8988T (cell line): ENCODE results near the gene PIGH.
"Not testable (repeated sequence)": the region's sequence is repeated elsewhere in the genome, so short reads cannot be mapped to it uniquely, and the experiment has no call there.

Experiments
- DNase-seq: peaks from one replicate; pipeline ENCODE4 v3.0.0; 2011

The PIGH gene

GRCh38 chr14:67599698-67600561 is at the start of gene PIGH:
Gene PIGH (minus strand): TSS chr14:67600268. CDS start chr14:67600203, 65 bp downstream.
- peak; percentile 86 for DNase-seq

- no peak for DNase-seq
These were observed 46.1 kb upstream of the PIGH start for GRCh38 chr14:67646131-67646530.

GRCh38 chr14:67645414-67645813 is 45.3 kb upstream of the PIGH start:
- DNase-seq: no peak

GRCh38 chr14:67644428-67644827 is 44.4 kb upstream of the PIGH start:
- no peak for DNase-seq

- DNase-seq: no peak
These were observed 43.6 kb upstream of the PIGH start for GRCh38 chr14:67643713-67644112.

GRCh38 chr14:67641902-67642749 is 42.1 kb upstream of the PIGH start:
- DNase-seq: no peak

- DNase-seq: no peak
These were observed 41.4 kb upstream of the PIGH start for GRCh38 chr14:67641480-67641879.

GRCh38 chr14:67638642-67639041 is 38.6 kb upstream of the PIGH start:
- DNase-seq: no peak

- DNase-seq: no peak
These were observed 36.4 kb upstream of the PIGH start for GRCh38 chr14:67636361-67636919.

GRCh38 chr14:67633451-67634147 is 33.5 kb upstream of the PIGH start:
- no peak for DNase-seq

GRCh38 chr14:67630938-67631337 is 30.9 kb upstream of the PIGH start:
- DNase-seq: no peak

- DNase-seq: no peak
These were observed 30.1 kb upstream of the PIGH start for GRCh38 chr14:67630186-67630585.

- DNase-seq: no peak
These were observed 27.5 kb upstream of the PIGH start for GRCh38 chr14:67627519-67627918.

- DNase-seq: not testable (repeated sequence)
These were observed 26.1 kb upstream of the PIGH start for GRCh38 chr14:67626131-67626530.

GRCh38 chr14:67623114-67623513 is 23.0 kb upstream of the PIGH start:
- no peak for DNase-seq

- peak; percentile 58 for DNase-seq
These were observed 22.6 kb upstream of the PIGH start for GRCh38 chr14:67622675-67623074.

- peak; percentile 19 for DNase-seq
These were observed 20.2 kb upstream of the PIGH start for GRCh38 chr14:67620217-67620785.

GRCh38 chr14:67619446-67620216 is 19.6 kb upstream of the PIGH start, which contains the start of gene ARG2:
Gene ARG2 (plus strand): TSS chr14:67619920. CDS start chr14:67619978, 58 bp downstream.
- peak; percentile 86 for DNase-seq

GRCh38 chr14:67618617-67619063 is 18.6 kb upstream of the PIGH start:
- DNase-seq: no peak

- DNase-seq: no peak
These were observed 10.4 kb upstream of the PIGH start for GRCh38 chr14:67610491-67610890.

GRCh38 chr14:67609642-67610310 is 9.7 kb upstream of the PIGH start:
- no peak for DNase-seq
